GM06990 (cell line): ENCODE measurements around the gene PYDC2.

Source experiments
- DNase-seq: peaks from one replicate; pipeline ENCODE4 v3.0.0-alpha.2; 2011; ENCODE audit not compliant: insufficient read length; ENCODE audit errors: extremely low read depth
- H3K27me3 ChIP-seq: replicated peaks from 2 replicates; pipeline ENCODE4 v1.6.0; 2011; ENCODE audit warnings: low read length; ENCODE audit not compliant: control insufficient read depth, insufficient read depth
- H3K36me3 ChIP-seq: 2 replicates; pipeline ENCODE4 v1.5.1; 2011; ENCODE audit warnings: low read length; ENCODE audit not compliant: control insufficient read depth, insufficient read depth
- H3K4me3 ChIP-seq: replicated peaks from 2 replicates; pipeline ENCODE4 v1.5.1; 2011; ENCODE audit warnings: low read depth, mild to moderate bottlenecking, control low read depth, low read length
- TF ChIP-seq, protein P1 (sequence below): IDR thresholded peaks from 2 replicates; pipeline ENCODE4 v1.5.1; 2011; ENCODE audit warnings: low read length, control low read depth, mild to moderate bottlenecking, inconsistent platforms; ENCODE audit not compliant: insufficient read depth, poor library complexity, severe bottlenecking

PYDC2 gene

DNA sequence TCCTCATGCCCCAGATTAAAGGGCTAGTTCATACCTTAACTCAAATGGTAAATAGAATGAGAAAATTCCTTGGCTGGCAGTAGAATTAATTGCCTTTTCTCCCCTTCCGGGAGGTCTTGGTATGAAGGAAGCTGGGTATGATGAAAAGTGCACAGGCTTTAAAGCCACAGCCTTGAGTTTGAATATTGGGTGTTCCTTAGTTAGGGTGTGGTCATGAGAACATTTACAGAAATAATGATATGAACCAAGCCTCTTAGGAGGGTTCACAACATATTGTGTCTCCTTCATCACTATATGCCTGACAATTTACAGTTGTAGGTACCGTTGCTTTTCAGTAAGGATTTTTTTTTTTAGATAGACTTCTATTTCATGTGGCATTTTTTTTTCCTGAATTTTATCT is 48.1 kb downstream of the PYDC2 start:
- H3K27me3 ChIP-seq = no peaks in the 10 kb centered on the region
- no peaks in the 10 kb centered on the region for H3K36me3 ChIP-seq
- no peak overlapping the region for H3K4me3 ChIP-seq
- TF ChIP-seq, protein P1, sequence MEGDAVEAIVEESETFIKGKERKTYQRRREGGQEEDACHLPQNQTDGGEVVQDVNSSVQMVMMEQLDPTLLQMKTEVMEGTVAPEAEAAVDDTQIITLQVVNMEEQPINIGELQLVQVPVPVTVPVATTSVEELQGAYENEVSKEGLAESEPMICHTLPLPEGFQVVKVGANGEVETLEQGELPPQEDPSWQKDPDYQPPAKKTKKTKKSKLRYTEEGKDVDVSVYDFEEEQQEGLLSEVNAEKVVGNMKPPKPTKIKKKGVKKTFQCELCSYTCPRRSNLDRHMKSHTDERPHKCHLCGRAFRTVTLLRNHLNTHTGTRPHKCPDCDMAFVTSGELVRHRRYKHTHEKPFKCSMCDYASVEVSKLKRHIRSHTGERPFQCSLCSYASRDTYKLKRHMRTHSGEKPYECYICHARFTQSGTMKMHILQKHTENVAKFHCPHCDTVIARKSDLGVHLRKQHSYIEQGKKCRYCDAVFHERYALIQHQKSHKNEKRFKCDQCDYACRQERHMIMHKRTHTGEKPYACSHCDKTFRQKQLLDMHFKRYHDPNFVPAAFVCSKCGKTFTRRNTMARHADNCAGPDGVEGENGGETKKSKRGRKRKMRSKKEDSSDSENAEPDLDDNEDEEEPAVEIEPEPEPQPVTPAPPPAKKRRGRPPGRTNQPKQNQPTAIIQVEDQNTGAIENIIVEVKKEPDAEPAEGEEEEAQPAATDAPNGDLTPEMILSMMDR = no peak
- DNase-seq = no peak
